Smooth muscle cell of the brain vasculature (primary cell): ENCODE data around the gene RNASEH2B.

Experiments
- DNase-seq: peaks from one replicate; pipeline ENCODE4 v3.0.0-alpha.2; 2012; ENCODE audit warnings: low read depth, low spot score

RNASEH2B gene

GRCh38 chr13:50995854-50996253 lies 86.3 kb downstream of the RNASEH2B start:
- DNase-seq: no peak

DNA sequence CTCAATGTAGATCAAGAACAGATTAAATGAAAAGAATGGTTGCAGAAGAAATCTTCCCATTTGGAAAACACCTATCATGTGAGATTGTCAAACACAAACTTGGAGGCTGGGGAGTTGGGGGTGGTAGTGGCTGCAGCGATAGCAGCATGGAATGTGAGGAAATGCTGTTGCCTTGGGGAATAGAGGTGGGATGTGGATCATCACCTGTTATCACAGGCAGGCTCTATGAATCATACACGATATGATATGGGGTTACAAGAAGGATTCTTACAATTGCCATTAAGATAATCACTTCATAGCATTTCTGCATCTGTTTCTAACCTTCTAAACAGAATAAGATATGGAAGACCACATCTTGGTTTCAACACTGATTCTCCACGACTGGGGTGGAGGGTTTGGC lies 88.7 kb downstream of the RNASEH2B start:
- DNase-seq: no peak

DNA sequence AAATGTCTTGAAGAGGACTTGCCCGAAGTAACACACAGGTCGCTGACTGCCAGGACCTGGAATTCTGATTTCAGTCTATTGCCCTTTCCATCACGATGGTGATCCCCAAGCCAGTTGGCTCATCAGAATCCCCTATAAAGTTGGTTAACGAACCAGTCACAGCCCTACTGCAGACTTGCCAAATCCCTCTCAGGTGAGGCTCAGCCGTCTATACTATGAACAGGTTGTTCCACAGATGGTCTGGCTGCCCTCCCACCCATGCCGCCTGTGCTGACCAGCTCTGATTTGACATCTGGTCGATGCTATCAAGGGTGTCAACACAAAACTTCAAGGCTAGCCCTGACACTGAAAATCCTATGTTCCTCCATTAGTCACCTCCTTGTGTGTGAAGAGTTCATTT lies 90.0 kb downstream of the RNASEH2B start:
- DNase-seq: no peak

GRCh38 chr13:51000061-51000460 lies 90.5 kb downstream of the RNASEH2B start:
- no peak for DNase-seq

- no peak for DNase-seq
Observed at GRCh38 chr13:51000571-51001260, 91.1 kb downstream of the RNASEH2B start.

DNA sequence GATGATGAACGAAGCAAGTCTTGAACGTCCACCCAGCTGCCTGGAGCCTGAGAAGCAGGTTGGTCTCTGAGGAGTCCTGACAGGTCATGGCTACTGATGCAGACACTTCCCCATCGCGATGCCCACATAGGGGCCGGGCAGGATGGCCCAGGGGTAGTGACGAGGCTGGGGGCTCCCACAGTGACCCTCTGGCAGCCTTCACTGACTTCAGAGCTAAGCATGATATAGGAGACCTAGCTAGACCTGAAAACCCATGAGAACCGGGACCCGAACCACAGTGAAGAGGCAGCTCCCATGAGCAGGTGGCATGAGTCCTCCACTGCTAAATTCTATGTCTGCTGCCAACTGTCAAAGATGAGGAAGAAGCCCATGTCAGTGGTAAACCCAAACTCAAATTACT lies 91.7 kb downstream of the RNASEH2B start:
- no peak for DNase-seq

- DNase-seq: no peak
Observed at GRCh38 chr13:51002736-51003135, 93.1 kb downstream of the RNASEH2B start.

- no peak for DNase-seq
Observed at GRCh38 chr13:51003642-51004041, 94.1 kb downstream of the RNASEH2B start.

DNA sequence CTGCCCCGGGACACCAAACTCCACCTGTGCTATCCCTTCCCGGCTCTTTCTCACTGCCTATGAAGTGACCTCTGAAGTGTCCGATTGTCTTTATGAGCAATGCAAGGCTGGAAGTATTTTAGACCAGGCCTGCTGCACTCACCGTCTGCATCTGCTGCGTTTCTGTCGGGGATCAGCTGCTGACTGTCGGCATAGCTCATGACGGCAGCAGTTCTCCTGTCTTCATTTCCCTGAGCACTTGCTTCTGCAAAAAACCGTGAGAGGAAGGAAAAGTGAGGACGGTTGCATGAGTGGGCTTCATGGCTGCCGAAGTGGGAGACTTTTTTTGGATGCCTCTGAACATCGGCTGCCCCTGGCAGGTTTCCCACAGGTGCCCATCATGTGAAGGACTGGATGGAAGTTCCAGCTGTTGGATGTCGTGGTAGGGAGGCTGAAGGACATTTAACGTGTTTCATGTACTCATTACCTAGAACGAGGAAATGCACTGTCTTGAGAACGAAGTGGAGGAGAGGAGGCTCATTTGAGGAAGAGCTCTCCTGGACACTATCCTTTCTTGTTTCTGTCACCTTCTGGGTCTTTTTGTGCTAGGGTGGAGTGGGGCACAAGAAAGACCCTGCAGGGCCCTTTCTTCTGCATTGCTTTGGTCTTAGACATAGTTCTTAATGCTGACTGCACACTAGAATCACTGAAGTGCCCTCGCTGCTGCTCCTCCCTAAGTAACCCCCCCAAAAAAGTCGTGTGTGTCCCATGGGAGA lies 94.7 kb downstream of the RNASEH2B start:
- DNase-seq: no peak

DNA sequence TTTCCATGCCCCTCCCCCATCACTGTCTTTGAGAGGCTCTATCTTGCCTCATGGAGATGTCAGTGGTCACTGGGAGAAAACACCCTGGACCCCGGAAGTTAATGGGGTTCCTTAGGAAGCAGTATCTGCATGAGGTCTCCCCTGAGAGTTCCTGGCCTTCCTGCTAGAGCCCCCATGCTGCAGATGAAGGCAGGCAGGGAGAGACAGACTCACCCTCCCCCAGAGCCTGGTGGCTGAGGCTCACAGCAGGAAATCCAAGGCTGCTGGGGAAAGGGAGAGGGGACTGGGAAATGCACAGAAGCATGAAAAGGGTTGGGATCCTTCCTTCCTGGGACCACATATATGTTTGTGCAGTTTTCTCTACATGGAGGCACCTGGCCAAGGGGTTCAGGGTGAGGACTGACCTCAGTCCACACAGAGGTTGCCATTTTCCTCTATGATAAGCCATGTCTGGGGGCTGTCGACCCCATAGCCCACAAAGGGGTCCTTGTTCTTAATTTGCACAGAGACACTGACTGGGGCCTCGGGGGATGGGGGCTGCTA lies 95.4 kb downstream of the RNASEH2B start:
- DNase-seq: no peak

- no peak for DNase-seq
Observed at GRCh38 chr13:51005566-51005965, 96.0 kb downstream of the RNASEH2B start.
